ENCODE measurements around the gene ZDHHC22.

Gene ZDHHC22

GRCh38 chr14:77102154-77102553 is 39.4 kb downstream of the ZDHHC22 start:
- no peak for DNase-seq

- DNase-seq, result no peak
These were observed 40.6 kb downstream of the ZDHHC22 start for GRCh38 chr14:77100961-77101360.

GRCh38 chr14:77099425-77100167 is 42.0 kb downstream of the ZDHHC22 start:
- no peak for DNase-seq

- DNase-seq, result no peak
These were observed 42.9 kb downstream of the ZDHHC22 start for GRCh38 chr14:77098529-77099353.

GRCh38 chr14:77097700-77098528 is 43.7 kb downstream of the ZDHHC22 start, which contains the start of gene CIPC:
Gene CIPC (plus strand): TSS chr14:77098258. CDS start chr14:77105709, 7,451 bp downstream.
- DNase-seq, result peak; percentile 86

- DNase-seq, result no peak
These were observed 44.4 kb downstream of the ZDHHC22 start for GRCh38 chr14:77097006-77097699.

GRCh38 chr14:77094672-77095284 is 46.8 kb downstream of the ZDHHC22 start:
- no peak for DNase-seq

- no peak for DNase-seq
These were observed 48.9 kb downstream of the ZDHHC22 start for GRCh38 chr14:77092676-77093075.

GRCh38 chr14:77091518-77091917 is 50.1 kb downstream of the ZDHHC22 start:
- no peak for DNase-seq

- DNase-seq, result no peak
These were observed 52.9 kb downstream of the ZDHHC22 start for GRCh38 chr14:77088645-77089044.

GRCh38 chr14:77088219-77088618 is 53.4 kb downstream of the ZDHHC22 start:
- no peak for DNase-seq

- no peak for DNase-seq
These were observed 54.0 kb downstream of the ZDHHC22 start for GRCh38 chr14:77087631-77088030.

GRCh38 chr14:77086951-77087350 is 54.6 kb downstream of the ZDHHC22 start:
- DNase-seq, result no peak

- no peak for DNase-seq
These were observed 55.4 kb downstream of the ZDHHC22 start for GRCh38 chr14:77086017-77086727.

GRCh38 chr14:77085538-77085937 is 56.1 kb downstream of the ZDHHC22 start:
- no peak for DNase-seq

- DNase-seq, result no peak
These were observed 56.6 kb downstream of the ZDHHC22 start for GRCh38 chr14:77084985-77085384.

GRCh38 chr14:77083082-77083481 is 58.5 kb downstream of the ZDHHC22 start:
- no peak for DNase-seq

- DNase-seq, result no peak
These were observed 59.2 kb downstream of the ZDHHC22 start for GRCh38 chr14:77082356-77082755.
